ENCODE measurements around the gene FAAH.

The FAAH gene

GRCh38 chr1:46449223-46450159, 55.4 kb downstream of the FAAH start:
- no peak for TF ChIP-seq CTCF (IDR thresholded peaks at IDR 0.05)

- TF ChIP-seq CTCF (IDR thresholded peaks at IDR 0.05): no peak
These were observed 56.0 kb downstream of the FAAH start for GRCh38 chr1:46450160-46450517.

GRCh38 chr1:46451948-46452930, 58.1 kb downstream of the FAAH start:
- TF ChIP-seq CTCF (IDR thresholded peaks at IDR 0.05): no peak

GRCh38 chr1:46452931-46453325, 58.8 kb downstream of the FAAH start:
- no peak for TF ChIP-seq CTCF (IDR thresholded peaks at IDR 0.05)

- no peak for TF ChIP-seq CTCF (IDR thresholded peaks at IDR 0.05)
These were observed 59.3 kb downstream of the FAAH start for GRCh38 chr1:46453449-46453848.

GRCh38 chr1:46455951-46456350, 61.8 kb downstream of the FAAH start:
- no peak for TF ChIP-seq CTCF (IDR thresholded peaks at IDR 0.05)

GRCh38 chr1:46456411-46456963, 62.4 kb downstream of the FAAH start:
- no peak for TF ChIP-seq CTCF (IDR thresholded peaks at IDR 0.05)
